ENCODE results near the gene CAMTA2.

Gene CAMTA2

DNA sequence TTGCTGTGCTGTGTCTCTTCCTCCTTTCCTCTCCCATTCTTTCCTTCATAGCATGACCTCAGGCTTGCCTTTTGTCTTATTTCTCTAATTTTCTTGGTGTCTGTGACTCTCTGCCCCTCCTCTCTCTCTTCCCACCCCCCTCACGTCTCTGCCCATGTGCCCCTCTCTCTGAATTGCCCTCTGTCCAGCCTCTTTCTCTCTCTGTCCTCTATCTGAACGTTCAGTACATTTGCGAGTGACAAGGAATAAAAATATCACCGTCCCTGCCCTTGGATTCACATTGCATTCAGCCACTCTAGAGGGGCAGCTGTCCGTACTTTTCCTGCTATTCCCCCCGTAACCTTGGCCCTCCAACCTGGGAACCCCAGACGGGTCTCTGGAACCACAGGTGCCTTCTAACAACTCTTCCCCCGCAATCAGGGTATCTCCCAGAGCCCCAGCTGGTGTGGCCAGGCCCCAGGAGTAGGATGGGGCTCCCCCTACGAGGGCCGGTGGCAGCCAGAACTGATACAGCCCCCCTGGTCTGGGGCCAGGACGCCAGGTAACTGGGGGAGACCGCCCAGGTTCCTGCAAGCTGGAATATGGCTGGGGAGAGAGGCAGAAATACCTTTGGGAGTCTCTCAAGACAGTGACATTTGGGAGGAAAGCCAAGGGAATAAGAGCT, 12.1 kb upstream of the CAMTA2 start:
- DNase-seq (ENCODE audit: low read depth in 1 of 2, low spot score in 1 of 2), result no peak

GRCh38 chr17:4998732-4999429, 11.4 kb upstream of the CAMTA2 start:
- no peak for DNase-seq (ENCODE audit: low read depth in 1 of 2, low spot score in 1 of 2)

DNA sequence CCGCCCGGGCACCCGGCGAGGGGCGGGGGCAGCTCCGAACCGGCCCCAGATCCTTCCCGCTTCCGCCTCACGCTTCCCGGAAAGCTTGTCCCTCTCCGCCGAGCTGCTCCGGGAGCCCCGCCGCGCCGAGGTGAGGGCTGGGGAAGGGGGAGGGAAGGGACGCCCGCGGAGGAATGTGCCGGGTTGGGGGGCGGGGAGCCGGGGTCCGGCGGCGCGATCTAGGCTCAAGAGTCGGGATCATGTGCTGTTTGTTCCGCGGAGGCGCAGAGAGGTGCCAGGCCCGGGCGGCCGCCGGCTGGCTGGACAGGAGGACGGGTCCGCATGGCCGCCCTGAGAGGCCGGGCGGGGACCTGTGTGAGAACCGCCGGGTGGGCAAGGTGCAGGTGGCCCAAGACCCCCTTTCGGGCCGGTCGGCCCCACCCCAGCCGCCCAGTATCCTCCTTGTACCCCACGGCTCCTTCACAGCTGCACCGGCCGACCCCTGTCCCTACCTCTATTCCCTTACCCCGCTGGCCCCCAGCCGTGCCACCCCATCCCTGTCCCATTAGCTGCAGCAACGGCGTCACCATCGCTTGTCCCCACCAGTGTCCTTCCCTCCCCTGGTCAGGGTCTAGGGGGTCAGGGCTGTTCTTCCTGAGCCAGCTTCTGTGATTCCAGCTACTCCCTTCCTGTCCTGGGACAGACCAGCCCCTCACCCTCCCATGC, 10.7 kb upstream of the CAMTA2 start:
- DNase-seq (ENCODE audit: low read depth in 1 of 2, low spot score in 1 of 2), result no peak

DNA sequence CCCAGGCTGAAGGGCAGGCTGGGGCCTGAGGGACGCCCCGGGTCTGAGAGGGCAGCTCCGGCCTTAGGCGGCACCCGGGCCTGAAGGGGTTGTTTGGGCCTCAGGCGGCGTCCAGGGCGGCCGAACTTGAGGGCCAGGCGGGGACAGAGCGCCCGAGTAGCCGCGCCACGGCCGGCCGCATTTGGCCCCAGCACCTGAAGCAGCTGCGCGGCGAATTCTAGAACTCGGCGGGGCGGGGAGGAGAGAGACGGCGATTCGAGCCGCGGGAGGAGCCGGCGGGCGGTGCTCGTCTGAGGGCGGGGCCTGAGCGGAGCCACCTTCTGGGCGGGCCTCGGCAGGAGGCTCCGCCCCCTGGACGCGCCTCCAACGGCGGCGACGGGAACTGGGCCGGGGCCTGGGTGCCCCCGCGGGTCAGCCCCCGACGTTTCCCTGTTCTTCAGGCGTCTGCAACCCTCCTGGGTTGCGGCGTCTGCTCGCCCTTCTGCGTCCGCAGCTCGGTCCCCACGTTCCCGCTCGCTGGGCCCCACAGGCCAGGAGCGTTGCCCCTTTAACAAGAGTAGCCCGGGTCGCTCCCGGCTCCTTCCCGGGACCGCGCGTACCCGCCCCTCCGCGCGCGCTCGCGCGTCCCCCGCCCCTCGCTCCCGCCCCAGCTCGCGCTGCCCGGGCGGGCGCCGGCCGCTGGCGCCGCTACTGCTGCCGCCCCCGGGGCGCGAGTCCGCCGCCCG, 10.0 kb upstream of the CAMTA2 start, which contains the start of the genes INCA1 and KIF1C:
INCA1 (minus strand) TSS at position 221 of the 725 bp plus-strand sequence. CDS start 3,085 bp downstream, outside the sequence.
KIF1C (plus strand) TSS at position 649 of the 725 bp plus-strand sequence. CDS start 2,297 bp downstream, outside the sequence.
- DNase-seq (ENCODE audit: low read depth in 1 of 2, low spot score in 1 of 2), result peak; percentile 84

GRCh38 chr17:4994081-4994595, 6.7 kb upstream of the CAMTA2 start:
- no peak for DNase-seq (ENCODE audit: low read depth in 1 of 2, low spot score in 1 of 2)

- no peak for DNase-seq (ENCODE audit: low read depth in 1 of 2, low spot score in 1 of 2)
Observed at GRCh38 chr17:4987767-4988567, 492 bp upstream of the CAMTA2 start.

GRCh38 chr17:4986403-4986802, 1.1 kb downstream of the CAMTA2 start:
- DNase-seq (ENCODE audit: low read depth in 1 of 2, low spot score in 1 of 2), result no peak

- no peak for DNase-seq (ENCODE audit: low read depth in 1 of 2, low spot score in 1 of 2)
Observed at GRCh38 chr17:4982305-4982704, 5.2 kb downstream of the CAMTA2 start.

DNA sequence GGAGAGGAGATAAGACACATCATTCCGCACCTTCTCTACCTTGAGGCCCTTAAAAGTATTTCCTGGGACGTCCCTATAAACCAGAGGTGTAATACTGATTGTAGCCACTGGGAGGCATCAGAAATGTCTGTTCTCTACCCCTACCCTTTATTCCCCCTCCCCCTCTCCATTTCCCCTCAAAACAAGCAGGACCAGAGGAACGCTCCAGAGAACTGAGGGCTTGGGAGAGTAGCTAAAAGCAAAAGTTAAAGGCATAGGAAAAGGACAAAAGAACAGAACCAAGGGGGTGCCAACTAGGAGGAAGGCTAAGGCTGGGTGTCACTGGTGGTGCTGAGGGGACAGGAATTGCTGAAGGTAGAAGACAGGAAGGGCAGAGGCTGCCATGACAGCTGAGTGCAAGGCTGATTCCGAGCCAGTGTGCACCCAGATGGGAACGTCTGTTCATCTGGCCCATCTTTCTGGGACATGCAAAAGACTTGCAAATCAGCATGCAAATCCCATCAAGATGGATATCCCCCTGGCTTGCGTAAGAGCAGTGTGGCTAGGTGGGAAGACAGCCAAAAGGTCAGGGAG, 6.7 kb downstream of the CAMTA2 start:
- DNase-seq (ENCODE audit: low read depth in 1 of 2, low spot score in 1 of 2), result no peak

DNA sequence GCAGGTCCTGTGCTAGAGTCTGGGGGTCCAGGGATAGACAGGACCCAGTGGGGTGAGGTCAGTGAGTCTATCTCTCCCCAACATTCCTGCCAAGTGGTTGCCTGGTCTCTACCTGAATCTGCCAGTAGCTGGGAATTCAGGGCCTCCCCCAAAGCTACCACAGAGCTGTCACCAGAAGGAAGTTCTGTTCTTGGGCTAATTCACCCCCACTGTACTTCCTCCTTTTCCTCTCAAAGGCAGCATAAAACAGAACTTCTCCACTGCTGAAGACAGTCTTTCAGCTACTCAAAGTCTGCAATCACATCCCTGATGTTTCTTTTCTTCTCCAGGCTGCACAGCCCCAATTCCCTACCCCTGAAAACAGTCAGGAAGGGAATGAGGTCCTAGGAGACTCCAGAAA, 8.7 kb downstream of the CAMTA2 start:
- DNase-seq (ENCODE audit: low read depth in 1 of 2, low spot score in 1 of 2), result no peak

DNA sequence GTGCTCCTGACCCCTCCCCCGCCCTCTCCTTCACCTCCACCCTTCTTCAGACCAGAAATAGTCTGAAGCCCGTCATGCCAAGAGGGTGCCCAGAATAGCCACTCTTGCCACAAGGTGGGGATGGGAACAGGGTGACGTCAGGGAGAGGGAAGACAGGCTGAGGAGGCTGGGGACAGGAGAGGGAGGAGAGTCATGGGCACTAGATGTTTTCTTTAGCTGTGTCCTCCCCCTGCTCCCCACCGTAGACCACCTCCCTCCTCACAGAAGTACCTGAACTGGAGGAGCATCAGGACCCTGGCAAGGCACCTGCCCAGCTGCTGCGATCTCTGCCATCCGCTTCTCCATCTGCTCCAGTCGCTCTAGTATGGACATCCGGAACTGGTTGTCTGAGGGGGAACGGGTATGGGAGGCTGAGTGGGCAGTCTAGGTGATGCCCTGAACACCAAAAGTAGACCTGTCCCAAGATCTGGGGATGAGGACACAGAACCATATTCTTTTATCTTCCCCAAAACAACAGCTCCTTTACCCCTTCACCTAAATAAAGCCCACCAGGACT, 13.3 kb downstream of the CAMTA2 start:
- DNase-seq (ENCODE audit: low read depth in 1 of 2, low spot score in 1 of 2), result no peak

- DNase-seq (ENCODE audit: low read depth in 1 of 2, low spot score in 1 of 2), result no peak
Observed at GRCh38 chr17:4973256-4974114, 14.0 kb downstream of the CAMTA2 start.

GRCh38 chr17:4972752-4973151, 14.7 kb downstream of the CAMTA2 start:
- no peak for DNase-seq (ENCODE audit: low read depth in 1 of 2, low spot score in 1 of 2)

DNA sequence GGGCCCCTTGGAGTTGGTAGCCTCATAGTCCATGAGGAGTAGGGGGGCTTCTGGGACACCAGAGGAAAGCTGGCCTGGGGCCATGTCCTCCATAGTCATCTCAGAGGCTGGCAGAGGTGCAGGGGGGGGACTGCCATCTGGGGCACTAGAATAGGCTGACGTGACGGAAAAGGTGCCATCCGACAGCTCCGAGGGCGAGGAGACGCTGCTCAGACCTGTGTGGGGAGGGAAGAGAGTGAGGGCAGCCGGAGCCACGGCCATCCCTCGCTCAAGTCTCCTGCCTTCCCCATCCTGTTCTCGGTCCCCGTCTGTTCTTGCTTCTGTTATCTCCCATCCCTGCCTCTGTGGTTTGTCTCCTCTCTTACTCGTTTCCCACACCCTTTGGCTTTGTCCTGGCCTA, 15.2 kb downstream of the CAMTA2 start:
- no peak for DNase-seq (ENCODE audit: low read depth in 1 of 2, low spot score in 1 of 2)

DNA sequence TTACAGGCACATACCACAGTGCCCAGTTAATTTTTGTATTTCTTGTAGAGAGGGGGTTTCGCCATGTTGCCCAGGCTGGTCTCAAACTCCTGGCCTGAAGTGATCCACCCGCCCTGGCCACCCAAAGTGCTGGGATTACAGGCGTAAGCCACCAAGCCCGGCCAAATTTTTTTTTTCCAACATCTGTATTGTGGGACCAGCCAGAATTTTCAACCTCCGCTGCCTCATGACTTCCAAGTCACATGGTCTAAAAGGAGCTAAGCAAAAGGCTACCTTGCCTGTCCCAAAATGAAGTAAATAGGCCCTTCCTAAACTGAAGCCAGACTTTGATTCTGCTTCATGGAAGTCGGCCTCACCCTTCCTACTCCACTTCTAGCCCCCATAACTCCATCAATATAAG, 15.6 kb downstream of the CAMTA2 start:
- no peak for DNase-seq (ENCODE audit: low read depth in 1 of 2, low spot score in 1 of 2)

GRCh38 chr17:4970273-4970672, 17.2 kb downstream of the CAMTA2 start:
- DNase-seq (ENCODE audit: low read depth in 1 of 2, low spot score in 1 of 2), result no peak

- DNase-seq (ENCODE audit: low read depth in 1 of 2, low spot score in 1 of 2), result no peak
Observed at GRCh38 chr17:4969551-4970173, 17.8 kb downstream of the CAMTA2 start.

GRCh38 chr17:4969047-4969550, 18.4 kb downstream of the CAMTA2 start:
- no peak for DNase-seq (ENCODE audit: low read depth in 1 of 2, low spot score in 1 of 2)
